Adrenal gland (tissue), 5 donors: Measurements from ENCODE around the gene PTX4.

ENCODE experiments used
- POLR2A ChIP-seq, 2 donors: fragments of 450-650 bp; IDR thresholded peaks; one replicate each; pipeline ENCODE4 v1.6.1; 2017; ENCODE audit warnings: antibody characterized with exemption in 2 of 2, mild to moderate bottlenecking in 2 of 2, moderate library complexity in 1 of 2
- TF ChIP-seq, protein P1 (sequence below), 6 experiments: fragments of 450-650 bp in 4 of 6; fragments of 200-600 bp in 2 of 6; sonication (generic) in 1 of 6; IDR thresholded peaks; 1 replicate in 5 of 6; 2 replicates in 1 of 6; pipeline versions ENCODE4 v1.5.1 to v1.8.0; 2016 to 2021; ENCODE audit warnings: antibody characterized with exemption in 6 of 6, mild to moderate bottlenecking in 2 of 6, moderate library complexity in 1 of 6
- donor health status: DM: no; HTN: no; CAD: no.

- TF ChIP-seq, protein P1, sequence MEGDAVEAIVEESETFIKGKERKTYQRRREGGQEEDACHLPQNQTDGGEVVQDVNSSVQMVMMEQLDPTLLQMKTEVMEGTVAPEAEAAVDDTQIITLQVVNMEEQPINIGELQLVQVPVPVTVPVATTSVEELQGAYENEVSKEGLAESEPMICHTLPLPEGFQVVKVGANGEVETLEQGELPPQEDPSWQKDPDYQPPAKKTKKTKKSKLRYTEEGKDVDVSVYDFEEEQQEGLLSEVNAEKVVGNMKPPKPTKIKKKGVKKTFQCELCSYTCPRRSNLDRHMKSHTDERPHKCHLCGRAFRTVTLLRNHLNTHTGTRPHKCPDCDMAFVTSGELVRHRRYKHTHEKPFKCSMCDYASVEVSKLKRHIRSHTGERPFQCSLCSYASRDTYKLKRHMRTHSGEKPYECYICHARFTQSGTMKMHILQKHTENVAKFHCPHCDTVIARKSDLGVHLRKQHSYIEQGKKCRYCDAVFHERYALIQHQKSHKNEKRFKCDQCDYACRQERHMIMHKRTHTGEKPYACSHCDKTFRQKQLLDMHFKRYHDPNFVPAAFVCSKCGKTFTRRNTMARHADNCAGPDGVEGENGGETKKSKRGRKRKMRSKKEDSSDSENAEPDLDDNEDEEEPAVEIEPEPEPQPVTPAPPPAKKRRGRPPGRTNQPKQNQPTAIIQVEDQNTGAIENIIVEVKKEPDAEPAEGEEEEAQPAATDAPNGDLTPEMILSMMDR (IDR thresholded peaks at IDR 0.05): no peak
- no peak for TF ChIP-seq POLR2A (IDR thresholded peaks at IDR 0.05)
These were observed 39.4 kb downstream of the PTX4 start for GRCh38 chr16:1449201-1449788.
